CD4-positive, alpha-beta T cell treated with Interferon alpha-2 for 1 hour (primary cell): ENCODE results near the gene CES4A.
"Not testable (repeated sequence)": the region's sequence is repeated elsewhere in the genome, so short reads cannot be mapped to it uniquely, and the experiment has no call there.

Experiments
- DNase-seq, 2 donors: peaks; one replicate each; pipeline ENCODE4 v3.0.0-alpha.2; 2020 to 2022

Gene CES4A

GRCh38 chr16:66993558-66993957, 5.2 kb downstream of the CES4A start:
- DNase-seq = not testable (repeated sequence)

- no peak for DNase-seq
Measured at GRCh38 chr16:66996324-66996982, 8.1 kb downstream of the CES4A start.

GRCh38 chr16:66996983-66997358, 8.6 kb downstream of the CES4A start:
- no peak for DNase-seq

- DNase-seq = peak; percentile 58 to 69
Measured at GRCh38 chr16:67000384-67001351, 12.3 kb downstream of the CES4A start.

- no peak for DNase-seq
Measured at GRCh38 chr16:67001726-67002125, 13.3 kb downstream of the CES4A start.

GRCh38 chr16:67006930-67007658, 18.7 kb downstream of the CES4A start:
- no peak for DNase-seq

- no peak for DNase-seq
Measured at GRCh38 chr16:67009158-67009557, 20.8 kb downstream of the CES4A start.

GRCh38 chr16:67011274-67011673, 22.9 kb downstream of the CES4A start:
- DNase-seq = no peak

GRCh38 chr16:67013233-67013822, 24.9 kb downstream of the CES4A start:
- DNase-seq = no peak

- peak; percentile 41 to 75 for DNase-seq
Measured at GRCh38 chr16:67013823-67014633, 25.6 kb downstream of the CES4A start.

GRCh38 chr16:67014634-67015312, 26.4 kb downstream of the CES4A start:
- DNase-seq = no peak

GRCh38 chr16:67015313-67015731, 26.9 kb downstream of the CES4A start:
- no peak for DNase-seq

- DNase-seq = no peak
Measured at GRCh38 chr16:67016143-67016542, 27.8 kb downstream of the CES4A start.

GRCh38 chr16:67016681-67017420, 28.5 kb downstream of the CES4A start:
- DNase-seq = no peak

- DNase-seq = no peak
Measured at GRCh38 chr16:67017421-67017750, 29.0 kb downstream of the CES4A start.

GRCh38 chr16:67017810-67018488, 29.6 kb downstream of the CES4A start:
- peak; percentile 84 to 92 for DNase-seq

- DNase-seq = no peak
Measured at GRCh38 chr16:67019171-67019570, 30.8 kb downstream of the CES4A start.

- DNase-seq = no peak
Measured at GRCh38 chr16:67021321-67021720, 32.9 kb downstream of the CES4A start.

GRCh38 chr16:67022531-67023214, 34.3 kb downstream of the CES4A start:
- no peak for DNase-seq

GRCh38 chr16:67023689-67024088, 35.3 kb downstream of the CES4A start:
- no peak for DNase-seq
